ENCODE data around the gene CDRT15L2.
"Not testable (repeated sequence)": the region's sequence is repeated elsewhere in the genome, so short reads cannot be mapped to it uniquely, and the experiment has no call there.

DNA sequence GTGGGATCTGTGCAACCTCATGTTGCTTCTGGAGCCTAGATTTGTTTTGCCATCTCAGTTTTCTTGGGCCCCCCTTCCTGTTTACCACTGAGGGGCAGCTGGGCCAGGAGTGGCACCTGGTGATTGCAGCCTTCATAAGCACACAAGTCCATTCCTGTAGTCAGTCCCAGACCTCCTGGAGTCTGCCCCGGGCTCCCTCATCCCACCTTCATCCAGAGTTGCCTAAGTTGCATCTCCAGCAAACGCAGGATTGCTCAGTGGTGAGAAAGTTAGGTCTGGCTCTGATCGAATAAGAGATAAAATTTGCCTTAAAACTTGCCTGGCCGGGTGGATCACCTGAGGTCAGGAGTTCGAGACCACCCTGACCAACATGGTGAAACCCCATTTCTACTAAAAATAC, 14.3 kb upstream of the CDRT15L2 start:
- TF ChIP-seq, protein P1, sequence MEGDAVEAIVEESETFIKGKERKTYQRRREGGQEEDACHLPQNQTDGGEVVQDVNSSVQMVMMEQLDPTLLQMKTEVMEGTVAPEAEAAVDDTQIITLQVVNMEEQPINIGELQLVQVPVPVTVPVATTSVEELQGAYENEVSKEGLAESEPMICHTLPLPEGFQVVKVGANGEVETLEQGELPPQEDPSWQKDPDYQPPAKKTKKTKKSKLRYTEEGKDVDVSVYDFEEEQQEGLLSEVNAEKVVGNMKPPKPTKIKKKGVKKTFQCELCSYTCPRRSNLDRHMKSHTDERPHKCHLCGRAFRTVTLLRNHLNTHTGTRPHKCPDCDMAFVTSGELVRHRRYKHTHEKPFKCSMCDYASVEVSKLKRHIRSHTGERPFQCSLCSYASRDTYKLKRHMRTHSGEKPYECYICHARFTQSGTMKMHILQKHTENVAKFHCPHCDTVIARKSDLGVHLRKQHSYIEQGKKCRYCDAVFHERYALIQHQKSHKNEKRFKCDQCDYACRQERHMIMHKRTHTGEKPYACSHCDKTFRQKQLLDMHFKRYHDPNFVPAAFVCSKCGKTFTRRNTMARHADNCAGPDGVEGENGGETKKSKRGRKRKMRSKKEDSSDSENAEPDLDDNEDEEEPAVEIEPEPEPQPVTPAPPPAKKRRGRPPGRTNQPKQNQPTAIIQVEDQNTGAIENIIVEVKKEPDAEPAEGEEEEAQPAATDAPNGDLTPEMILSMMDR (IDR thresholded peaks at IDR 0.05) = not testable (repeated sequence)
- TF ChIP-seq POLR2A (IDR thresholded peaks at IDR 0.05) = not testable (repeated sequence)

Data from Peyer's patch (tissue), 4 donors.